Epithelial cell of prostate (primary cell): ENCODE measurements around the gene MRI1.

Experiments used
- DNase-seq: peaks from one replicate; pipeline ENCODE4 v3.0.0-alpha.2; 2011; ENCODE audit warnings: low read depth, low spot score
- H3K27ac ChIP-seq: fragments of 450-650 bp; 2 replicates; pipeline ENCODE4 v1.5.1; 2017; ENCODE audit warnings: mild to moderate bottlenecking

Gene MRI1

GRCh38 chr19:13817018-13817614 is 52.8 kb downstream of the MRI1 start:
- H3K27ac ChIP-seq = no peak overlapping the region
- no peak for DNase-seq

GRCh38 chr19:13817615-13818371 is 53.5 kb downstream of the MRI1 start:
- DNase-seq = no peak
- H3K27ac ChIP-seq = no peak overlapping the region

GRCh38 chr19:13819238-13819637 is 54.9 kb downstream of the MRI1 start:
- DNase-seq = no peak
- H3K27ac ChIP-seq = no peak overlapping the region

GRCh38 chr19:13821292-13821691 is 57.0 kb downstream of the MRI1 start:
- DNase-seq = no peak
- no peak overlapping the region for H3K27ac ChIP-seq

- DNase-seq = no peak
- H3K27ac ChIP-seq = no peak overlapping the region
Measured at GRCh38 chr19:13823256-13823655, 58.9 kb downstream of the MRI1 start.
